DMS53 (cell line): ENCODE data around the gene RAB3A.

Experiments
- DNase-seq: peaks from one replicate; lab custom pipeline; 2025; lab: John Stamatoyannopoulos, UW

Gene RAB3A

GRCh38 chr19:18150776-18151624 is 52.8 kb downstream of the RAB3A start:
- no peak for DNase-seq

- no peak for DNase-seq
Observed at GRCh38 chr19:18149596-18149975, 54.3 kb downstream of the RAB3A start.

- no peak for DNase-seq
Observed at GRCh38 chr19:18147396-18147795, 56.4 kb downstream of the RAB3A start.
